Activated CD8-positive, alpha-beta memory T cell treated with anti-CD3 and anti-CD28 coated beads, Interleukin-2, amount 50 U/mL, for 1 hour (primary cell): ENCODE data around the gene C1QTNF12.

ENCODE experiments used
- DNase-seq: peaks from one replicate; pipeline ENCODE4 v3.0.0-alpha.2; 2020; ENCODE audit errors: extremely low read depth

The C1QTNF12 gene

GRCh38 chr1:1213345-1214265 lies 32.9 kb downstream of the C1QTNF12 start, which contains the start of gene TNFRSF4:
TSS of gene TNFRSF4 (minus strand) at chr1:1214153. CDS start at chr1:1214127, 26 bp downstream.
- no peak for DNase-seq

DNA sequence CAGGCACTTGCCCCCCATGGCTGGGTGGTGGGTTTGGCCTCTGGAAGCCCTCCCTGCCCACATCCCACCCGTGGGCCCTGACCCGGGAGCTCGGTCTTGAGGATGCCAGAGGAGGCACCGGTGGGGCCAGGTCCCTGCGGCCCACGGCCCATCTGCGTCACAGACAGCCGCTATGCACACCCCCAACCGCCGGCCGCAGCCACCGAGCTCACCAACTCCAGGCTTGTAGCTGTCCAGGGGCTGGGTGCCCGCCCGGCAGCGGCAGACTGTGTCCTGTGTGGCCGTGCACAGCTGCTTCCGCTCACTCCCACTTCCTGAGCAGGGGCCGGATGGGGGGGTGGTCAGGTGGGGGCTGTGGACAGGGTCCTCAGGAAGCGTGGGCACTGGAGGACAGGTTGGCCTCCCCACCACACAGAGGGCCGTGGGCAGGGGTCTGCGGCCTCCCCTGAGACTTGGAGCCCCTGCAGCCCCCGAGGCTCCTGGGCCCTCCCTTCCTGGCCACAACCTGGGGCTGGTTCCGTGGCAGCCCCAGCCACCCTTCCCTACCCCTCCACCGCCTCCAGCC lies 33.7 kb downstream of the C1QTNF12 start:
- DNase-seq: no peak

GRCh38 chr1:1211541-1212441 lies 34.7 kb downstream of the C1QTNF12 start:
- DNase-seq: no peak

DNA sequence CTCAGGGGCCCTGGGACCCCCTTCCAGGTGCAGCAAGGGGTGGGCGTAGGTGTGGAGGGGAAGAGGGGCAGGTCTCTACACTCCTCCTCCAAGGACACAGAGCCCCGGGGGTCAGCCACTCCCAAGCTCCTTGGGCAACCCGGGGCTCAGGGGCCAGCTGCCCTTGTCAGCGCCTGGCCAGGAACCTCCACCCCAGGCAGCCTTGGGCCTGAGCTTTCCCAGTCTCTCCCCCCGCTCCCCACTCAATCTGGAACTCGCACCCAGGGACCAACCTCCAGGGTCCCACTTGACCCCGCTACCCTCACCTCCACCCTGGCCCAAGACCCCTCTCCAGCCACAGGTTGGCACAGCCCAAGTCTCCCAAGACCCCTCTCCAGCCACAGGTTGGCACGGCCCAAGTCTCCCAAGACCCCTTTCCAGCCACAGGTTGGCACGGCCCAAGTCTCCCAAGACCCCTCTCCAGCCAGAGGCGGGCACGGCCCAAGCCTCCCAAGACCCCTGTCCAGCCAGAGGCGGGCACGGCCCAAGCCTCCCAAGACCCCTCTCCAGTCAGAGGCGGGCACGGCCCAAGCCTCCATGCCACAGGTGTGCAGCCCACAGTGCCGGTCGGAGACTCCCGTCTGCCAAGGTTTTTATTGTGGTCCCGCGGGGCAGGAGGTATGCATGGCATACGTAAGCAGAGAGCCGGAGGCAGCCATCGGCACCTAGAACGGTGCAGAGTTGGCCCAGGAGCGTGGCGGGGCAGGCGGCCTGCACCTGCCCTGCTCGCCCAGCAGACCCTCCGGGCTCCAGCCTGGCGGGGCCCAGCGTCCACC lies 35.6 kb downstream of the C1QTNF12 start:
- DNase-seq: no peak

DNA sequence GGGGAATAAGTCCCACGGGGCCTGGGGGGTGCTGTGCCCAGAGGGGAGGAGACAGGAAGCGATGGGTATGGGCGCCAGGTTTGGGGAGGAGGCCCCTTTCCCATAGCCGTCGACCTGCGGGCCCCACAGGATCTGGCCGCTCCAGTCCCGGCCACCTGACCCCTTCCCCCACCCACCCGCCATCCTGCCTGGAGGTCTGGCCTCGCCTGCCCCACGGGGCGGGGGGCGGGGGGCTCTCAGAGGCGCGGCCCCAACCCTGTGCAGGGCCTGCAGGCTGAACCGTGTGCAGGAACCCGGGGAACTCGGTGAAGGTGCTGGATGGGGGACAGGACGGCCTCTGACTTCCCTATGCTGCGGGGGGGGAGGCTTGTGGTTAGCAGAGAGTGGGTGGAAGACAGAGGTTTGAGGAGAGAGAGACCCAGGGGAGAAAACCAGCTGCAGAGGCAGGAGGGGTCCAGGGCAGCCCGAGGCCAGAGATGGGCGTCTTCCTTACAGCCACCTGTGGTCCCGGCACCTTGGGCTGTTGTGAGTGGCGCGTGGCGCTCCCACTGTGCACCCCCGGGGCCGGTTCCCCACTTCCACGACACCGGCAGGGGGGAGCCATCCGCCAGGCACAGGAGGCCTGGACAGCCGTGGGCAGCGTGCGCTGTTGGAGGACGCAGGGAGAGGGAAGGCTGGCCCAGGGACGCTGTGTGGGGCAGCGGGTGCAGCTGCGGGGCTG lies 37.6 kb downstream of the C1QTNF12 start:
- DNase-seq: no peak

GRCh38 chr1:1207571-1207892 lies 39.0 kb downstream of the C1QTNF12 start:
- no peak for DNase-seq

- DNase-seq: no peak
Observed at GRCh38 chr1:1206966-1207531, 39.5 kb downstream of the C1QTNF12 start.

- DNase-seq: no peak
Observed at GRCh38 chr1:1206376-1206965, 40.1 kb downstream of the C1QTNF12 start, which contains the start of gene TNFRSF18. TSS of gene TNFRSF18 (minus strand) at chr1:1206592. CDS start at chr1:1206571, 21 bp downstream.

DNA sequence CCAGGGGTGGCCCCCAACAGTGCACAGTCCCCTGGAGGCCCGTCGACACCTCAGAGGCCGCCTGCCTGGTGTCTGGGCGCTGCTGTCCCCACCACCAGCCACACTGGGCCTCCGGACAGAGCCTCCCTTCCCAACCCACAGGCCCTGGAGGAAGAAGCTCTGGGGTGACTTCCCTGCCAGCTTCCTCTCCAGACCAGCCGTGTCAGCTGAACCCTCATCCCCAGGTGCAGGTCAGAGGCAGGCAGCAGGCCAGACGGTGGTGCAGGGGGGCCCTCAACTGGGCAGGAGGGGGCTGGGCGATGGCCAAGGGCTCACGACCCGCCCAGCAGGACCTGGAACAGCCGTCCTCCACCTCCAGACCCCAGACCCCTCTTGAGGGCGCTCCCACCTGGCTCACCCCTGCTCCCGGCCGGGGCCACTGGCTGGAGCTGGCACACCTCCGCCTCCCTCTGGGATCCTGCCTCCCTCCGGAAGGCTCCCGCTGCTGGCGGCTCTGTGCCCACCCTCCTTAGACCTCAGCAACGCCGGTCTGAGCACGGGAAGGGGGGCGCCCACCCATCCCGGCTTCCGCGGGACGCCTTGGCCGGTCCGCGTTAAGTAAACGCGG lies 40.6 kb downstream of the C1QTNF12 start:
- no peak for DNase-seq

DNA sequence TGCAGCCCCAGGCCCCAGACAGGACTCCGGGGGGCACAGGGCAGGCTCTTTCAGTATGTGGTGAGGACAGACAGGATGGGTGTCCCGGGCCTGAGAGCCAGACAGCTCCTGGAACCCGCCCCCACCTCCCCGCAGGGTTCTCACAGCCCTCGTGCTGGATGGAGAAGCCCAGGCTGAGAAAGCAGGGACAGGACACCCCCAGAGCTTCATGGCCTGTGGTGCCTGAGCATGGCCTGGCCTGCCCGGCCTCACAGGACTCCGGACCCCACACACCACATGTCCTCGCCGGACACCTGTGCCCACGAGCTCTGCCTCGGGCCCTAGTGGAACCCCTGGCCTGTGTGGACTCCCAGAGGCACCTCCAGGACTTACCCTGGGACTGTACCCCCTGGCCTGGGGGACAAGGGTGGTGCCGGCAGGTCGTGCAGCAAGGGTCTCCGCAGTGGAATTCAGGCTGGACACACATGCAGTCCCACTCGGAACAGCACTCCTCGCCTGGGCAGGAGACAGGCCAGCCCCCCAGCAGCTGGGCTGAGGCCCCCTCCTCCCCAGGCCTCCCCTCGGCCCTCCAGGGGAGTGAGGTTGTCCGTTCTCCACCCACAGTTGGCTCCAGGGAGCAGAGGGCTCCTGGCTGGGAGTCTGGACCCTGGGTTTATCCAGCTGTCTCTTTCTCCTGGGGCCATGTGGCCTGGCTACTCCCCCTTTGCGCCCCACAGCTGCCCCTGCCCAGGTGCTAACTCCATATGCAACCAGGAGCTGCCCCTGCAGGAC lies 41.3 kb downstream of the C1QTNF12 start:
- DNase-seq: no peak

DNA sequence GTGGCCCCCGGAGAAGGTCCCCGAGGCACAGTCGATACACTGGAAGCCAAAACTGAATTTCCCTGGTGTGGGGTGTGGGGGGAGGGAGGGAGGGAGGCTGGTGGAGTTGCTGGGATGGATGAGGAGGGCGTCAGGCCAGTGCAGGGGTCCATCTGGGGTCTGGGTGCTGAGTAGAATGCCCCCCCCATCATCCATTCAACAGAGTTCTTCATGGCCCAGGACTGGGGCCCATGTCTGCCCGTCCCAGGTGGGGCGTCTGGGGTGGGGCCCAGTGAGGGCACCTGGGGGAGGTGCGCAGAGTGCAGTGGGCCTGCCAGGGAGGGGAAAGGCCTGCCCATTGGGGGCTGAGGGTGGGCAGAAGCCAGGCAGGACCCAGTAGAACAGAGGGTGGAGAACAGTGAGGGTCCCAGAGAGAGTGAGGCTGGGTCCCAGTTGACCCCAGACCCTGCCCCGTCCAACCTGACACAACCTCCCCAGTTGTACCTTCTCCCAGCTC lies 42.0 kb downstream of the C1QTNF12 start:
- DNase-seq: no peak

- no peak for DNase-seq
Observed at GRCh38 chr1:1203561-1204424, 42.7 kb downstream of the C1QTNF12 start.

- DNase-seq: no peak
Observed at GRCh38 chr1:1202831-1203560, 43.5 kb downstream of the C1QTNF12 start.

- DNase-seq: peak; percentile 66
Observed at GRCh38 chr1:1200876-1201810, 45.4 kb downstream of the C1QTNF12 start.

- no peak for DNase-seq
Observed at GRCh38 chr1:1199961-1200875, 46.3 kb downstream of the C1QTNF12 start.
